ENCODE results near the gene UQCC3.
"Not testable (repeated sequence)": the region's sequence is repeated elsewhere in the genome, so short reads cannot be mapped to it uniquely, and the experiment has no call there.

DNA sequence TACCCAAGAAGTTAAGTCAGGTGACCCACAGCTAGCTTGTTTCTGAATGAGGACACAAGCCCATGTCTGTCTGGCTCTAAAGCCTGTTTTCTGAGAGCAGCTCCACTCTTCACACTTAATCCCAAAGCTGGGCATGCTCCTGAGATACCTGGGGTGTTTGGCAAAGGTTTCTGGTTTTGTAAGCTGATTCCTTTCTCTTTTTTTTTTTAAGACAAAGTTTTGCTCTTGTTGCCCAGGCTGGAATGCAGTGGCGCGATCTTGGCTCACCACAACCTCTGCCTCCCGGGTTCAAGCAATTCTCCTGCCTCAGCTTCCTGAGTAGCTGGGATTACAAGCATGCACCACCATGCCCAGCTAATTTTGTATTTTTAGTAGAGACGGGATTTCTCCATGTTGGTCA lies 22.2 kb downstream of the UQCC3 start:
- not testable (repeated sequence) for TF ChIP-seq SMC3 (IDR thresholded peaks at IDR 0.05; ENCODE audit: low read depth, low read length)
- TF ChIP-seq, protein P1, sequence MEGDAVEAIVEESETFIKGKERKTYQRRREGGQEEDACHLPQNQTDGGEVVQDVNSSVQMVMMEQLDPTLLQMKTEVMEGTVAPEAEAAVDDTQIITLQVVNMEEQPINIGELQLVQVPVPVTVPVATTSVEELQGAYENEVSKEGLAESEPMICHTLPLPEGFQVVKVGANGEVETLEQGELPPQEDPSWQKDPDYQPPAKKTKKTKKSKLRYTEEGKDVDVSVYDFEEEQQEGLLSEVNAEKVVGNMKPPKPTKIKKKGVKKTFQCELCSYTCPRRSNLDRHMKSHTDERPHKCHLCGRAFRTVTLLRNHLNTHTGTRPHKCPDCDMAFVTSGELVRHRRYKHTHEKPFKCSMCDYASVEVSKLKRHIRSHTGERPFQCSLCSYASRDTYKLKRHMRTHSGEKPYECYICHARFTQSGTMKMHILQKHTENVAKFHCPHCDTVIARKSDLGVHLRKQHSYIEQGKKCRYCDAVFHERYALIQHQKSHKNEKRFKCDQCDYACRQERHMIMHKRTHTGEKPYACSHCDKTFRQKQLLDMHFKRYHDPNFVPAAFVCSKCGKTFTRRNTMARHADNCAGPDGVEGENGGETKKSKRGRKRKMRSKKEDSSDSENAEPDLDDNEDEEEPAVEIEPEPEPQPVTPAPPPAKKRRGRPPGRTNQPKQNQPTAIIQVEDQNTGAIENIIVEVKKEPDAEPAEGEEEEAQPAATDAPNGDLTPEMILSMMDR (IDR thresholded peaks at IDR 0.05), result not testable (repeated sequence)

Data from SK-N-SH (cell line).